ENCODE data around the gene LRRC74B. TPM values are rescaled to one million over a fixed set of nuclear protein-coding genes. Genes with fewer than 3 reads are reported as not detected.

LRRC74B gene
- total RNA-seq, 4 donors from 2014 or later: not detected

GRCh38 chr22:21073023-21073422 is 27.3 kb downstream of the LRRC74B start:
- peak in 1 of 3 donors; percentile 17 for DNase-seq
- H3K27me3 ChIP-seq: no peaks in the 10 kb centered on the region
- no peaks in the 10 kb centered on the region for H3K4me1 ChIP-seq
- TF ChIP-seq CTCF (IDR thresholded peaks at IDR 0.05): no peak
- no peak for TF ChIP-seq POLR2A (IDR thresholded peaks at IDR 0.05)
- H3K36me3 ChIP-seq: no peaks in the 10 kb centered on the region
- no peaks in the 10 kb centered on the region for H3K9me3 ChIP-seq
- no peak overlapping the region for H3K27ac ChIP-seq
- no peak overlapping the region for H3K4me3 ChIP-seq

- H3K36me3 ChIP-seq: no peaks in the 10 kb centered on the region
- no peaks in the 10 kb centered on the region for H3K9me3 ChIP-seq
- H3K4me3 ChIP-seq: no peak overlapping the region
- H3K4me1 ChIP-seq: no peaks in the 10 kb centered on the region
- H3K27me3 ChIP-seq: no peaks in the 10 kb centered on the region
- TF ChIP-seq POLR2A (IDR thresholded peaks at IDR 0.05) (no peak), CTCF (IDR thresholded peaks at IDR 0.05) (no peak)
- H3K27ac ChIP-seq: no peak overlapping the region
- DNase-seq: peak in 1 of 3 donors; percentile 8
These were observed 27.7 kb downstream of the LRRC74B start for GRCh38 chr22:21073482-21073881.

GRCh38 chr22:21074102-21074715 is 28.5 kb downstream of the LRRC74B start:
- Histone ChIP-seq H3K4me1 (no peaks in the 10 kb centered on the region), H3K4me3 (no peak overlapping the region), H3K36me3 (no peaks in the 10 kb centered on the region), H3K27me3 (no peaks in the 10 kb centered on the region), H3K27ac (no peak overlapping the region), H3K9me3 (no peaks in the 10 kb centered on the region)
- TF ChIP-seq POLR2A (IDR thresholded peaks at IDR 0.05) (no peak), CTCF (IDR thresholded peaks at IDR 0.05) (no peak)
- peak in 1 of 3 donors; percentile 35 for DNase-seq

- TF ChIP-seq CTCF (IDR thresholded peaks at IDR 0.05) (no peak), POLR2A (IDR thresholded peaks at IDR 0.05) (no peak)
- Histone ChIP-seq H3K4me1 (no peaks in the 10 kb centered on the region), H3K9me3 (no peaks in the 10 kb centered on the region), H3K27me3 (no peaks in the 10 kb centered on the region), H3K36me3 (no peaks in the 10 kb centered on the region), H3K27ac (no peak overlapping the region), H3K4me3 (no peak overlapping the region)
- peak in 1 of 3 donors; percentile 37 for DNase-seq
These were observed 29.9 kb downstream of the LRRC74B start for GRCh38 chr22:21075516-21076138.

- no peak overlapping the region for H3K4me3 ChIP-seq
- H3K27me3 ChIP-seq: no peaks in the 10 kb centered on the region
- no peaks in the 10 kb centered on the region for H3K4me1 ChIP-seq
- TF ChIP-seq POLR2A (IDR thresholded peaks at IDR 0.05) (no peak), CTCF (IDR thresholded peaks at IDR 0.05) (no peak)
- H3K36me3 ChIP-seq: no peaks in the 10 kb centered on the region
- no peak overlapping the region for H3K27ac ChIP-seq
- H3K9me3 ChIP-seq: no peaks in the 10 kb centered on the region
- peak in 1 of 3 donors; percentile 25 for DNase-seq
These were observed 31.3 kb downstream of the LRRC74B start for GRCh38 chr22:21076912-21077625.
